IgD-negative memory B cell (primary cell): ENCODE data around the gene DMBT1. TPM values are rescaled to one million over a fixed set of nuclear protein-coding genes. Genes with fewer than 3 reads are reported as not detected.

Experiments used
- H3K27ac Mint-ChIP-seq, 3 donors: one replicate each; pipeline ENCODE4 v1.8.0; 2020 to 2022; ENCODE audit warnings: mild to moderate bottlenecking in 3 of 3, mixed read lengths in 3 of 3, moderate library complexity in 1 of 3
- H3K27me3 Mint-ChIP-seq: one replicate; pipeline ENCODE4 v1.8.0; 2021; ENCODE audit warnings: mixed read lengths
- H3K36me3 Mint-ChIP-seq: one replicate; pipeline ENCODE4 v1.8.0; 2020; ENCODE audit warnings: mild to moderate bottlenecking, mixed read lengths
- H3K4me1 Mint-ChIP-seq, 3 donors: one replicate each; pipeline ENCODE4 v1.8.0; 2020 to 2022; ENCODE audit warnings: mixed read lengths in 3 of 3, mild to moderate bottlenecking in 1 of 3
- H3K4me3 Mint-ChIP-seq, 4 donors: one replicate each; pipeline ENCODE4 v1.8.0; 2020 to 2022; ENCODE audit warnings: mild to moderate bottlenecking in 4 of 4, mixed read lengths in 4 of 4, moderate library complexity in 3 of 4
- H3K9me3 Mint-ChIP-seq, 3 donors: one replicate each; pipeline ENCODE4 v1.8.0; 2020 to 2021; ENCODE audit warnings: mixed read lengths in 3 of 3, mild to moderate bottlenecking in 1 of 3
- polyA plus RNA-seq: library from polyadenylated mRNA; unstranded; fragments of 300-500 nt; fragmentation: Illumina TruSeq; gene quantifications from one replicate; pipeline ENCODE4 v1.2.3, GENCODE V29; 2021

Gene DMBT1
- polyA plus RNA-seq, 1 donor from 2014 or later, result not detected

- Mint-ChIP-seq H3K4me1 (no peaks in the 10 kb centered on the region), H3K36me3 (no peaks in the 10 kb centered on the region), H3K9me3 (no peaks in the 10 kb centered on the region), H3K27ac (no peak overlapping the region), H3K27me3 (peaks cover 15% of the 10 kb centered on the region), H3K4me3 (no peak overlapping the region)
Observed at GRCh38 chr10:122674781-122675180, 114.2 kb downstream of the DMBT1 start.

DNA sequence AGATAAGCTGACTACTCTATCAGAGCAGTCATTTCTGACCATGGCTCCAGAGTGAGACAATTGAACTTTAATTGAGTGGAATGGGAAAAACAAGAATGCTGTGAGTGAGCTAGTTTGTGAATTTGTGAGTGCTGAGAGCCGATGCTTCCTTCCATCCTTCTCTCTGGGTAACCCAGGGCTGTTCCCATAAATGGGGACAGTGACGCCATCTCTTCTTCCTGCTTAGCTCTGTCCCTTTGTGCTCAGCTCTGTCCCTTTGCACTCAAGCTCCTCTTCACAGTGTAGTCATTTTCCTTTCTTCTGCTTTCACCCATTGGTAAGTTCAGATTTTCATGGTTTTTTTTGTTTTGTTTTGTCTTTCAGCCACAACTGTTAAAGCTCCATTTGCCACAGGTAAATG lies 114.7 kb downstream of the DMBT1 start:
- Mint-ChIP-seq H3K4me3 (peak overlapping the region in 1 of 4 donors; percentile 6), H3K27ac (no peak overlapping the region), H3K4me1 (no peaks in the 10 kb centered on the region), H3K36me3 (no peaks in the 10 kb centered on the region), H3K27me3 (peaks cover 15% of the 10 kb centered on the region), H3K9me3 (no peaks in the 10 kb centered on the region)

- Mint-ChIP-seq H3K36me3 (no peaks in the 10 kb centered on the region), H3K27ac (no peak overlapping the region), H3K27me3 (peaks cover 15% of the 10 kb centered on the region), H3K4me1 (no peaks in the 10 kb centered on the region), H3K9me3 (no peaks in the 10 kb centered on the region), H3K4me3 (no peak overlapping the region)
Observed at GRCh38 chr10:122678266-122678665, 117.7 kb downstream of the DMBT1 start.

- Mint-ChIP-seq H3K4me3 (no peak overlapping the region), H3K4me1 (no peaks in the 10 kb centered on the region), H3K9me3 (peaks cover 0 to 3% (median 0%) of the 10 kb centered on the region in 3 donors), H3K27me3 (peaks cover 12% of the 10 kb centered on the region), H3K27ac (no peak overlapping the region), H3K36me3 (no peaks in the 10 kb centered on the region)
Observed at GRCh38 chr10:122682522-122682921, 122.0 kb downstream of the DMBT1 start.

- Mint-ChIP-seq H3K27ac (no peak overlapping the region), H3K4me1 (no peaks in the 10 kb centered on the region), H3K9me3 (peaks cover 0 to 3% (median 2%) of the 10 kb centered on the region in 3 donors), H3K4me3 (no peak overlapping the region), H3K36me3 (no peaks in the 10 kb centered on the region), H3K27me3 (peaks cover 9% of the 10 kb centered on the region)
Observed at GRCh38 chr10:122688293-122688989, 127.9 kb downstream of the DMBT1 start.

GRCh38 chr10:122689146-122689820 lies 128.7 kb downstream of the DMBT1 start:
- Mint-ChIP-seq H3K27me3 (peaks cover 9% of the 10 kb centered on the region), H3K9me3 (peaks cover 0 to 2% (median 2%) of the 10 kb centered on the region in 3 donors), H3K4me3 (no peak overlapping the region), H3K4me1 (no peaks in the 10 kb centered on the region), H3K27ac (no peak overlapping the region), H3K36me3 (no peaks in the 10 kb centered on the region)

DNA sequence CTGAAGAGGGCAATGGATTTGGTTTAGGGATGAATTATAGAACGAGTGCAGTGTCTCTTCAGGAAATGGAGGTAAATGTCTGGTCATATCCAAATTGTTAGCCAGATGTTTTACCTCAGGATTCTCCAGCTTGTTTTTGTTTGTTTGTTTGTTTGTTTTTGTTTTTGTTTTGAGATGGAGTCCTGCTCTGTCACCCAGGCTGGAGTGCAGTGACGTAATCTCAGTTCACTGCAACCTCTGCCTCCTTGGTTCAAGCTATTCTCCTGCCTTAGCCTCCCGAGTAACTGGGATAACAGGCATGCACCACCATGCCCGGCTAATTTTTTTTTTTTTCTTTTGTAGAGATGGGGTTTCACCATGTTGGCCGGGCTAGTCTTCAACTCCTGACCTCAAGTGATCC lies 132.2 kb downstream of the DMBT1 start:
- Mint-ChIP-seq H3K27ac (no peak overlapping the region), H3K4me3 (no peak overlapping the region), H3K36me3 (no peaks in the 10 kb centered on the region), H3K27me3 (peaks cover 3% of the 10 kb centered on the region), H3K4me1 (no peaks in the 10 kb centered on the region), H3K9me3 (peaks cover 0 to 2% (median 0%) of the 10 kb centered on the region in 3 donors)

Other genes starting within 250 kb of the DMBT1 start
- gene PLEKHA1, start 186.0 kb upstream of the DMBT1 start, polyA plus RNA-seq, result 24.0 TPM
- gene ARMS2, start 106.1 kb upstream of the DMBT1 start, polyA plus RNA-seq, result not detected
- not detected for gene HTRA1, start 99.2 kb upstream of the DMBT1 start, polyA plus RNA-seq
- gene C10orf120, start 139.1 kb downstream of the DMBT1 start, polyA plus RNA-seq, result not detected